Mammary epithelial cell (primary cell): ENCODE measurements around the gene CYB5R2.

ENCODE experiments used
- CTCF ChIP-seq, 2 donors: IDR thresholded peaks in 1 of 2; conservative IDR thresholded peaks in 1 of 2; 2 replicates each; pipeline ENCODE4 v1.5.1; 2011 to 2012; ENCODE audit warnings: inconsistent platforms in 2 of 2, low read length in 2 of 2, mild to moderate bottlenecking in 2 of 2, control low read depth in 1 of 2, low read depth in 1 of 2; ENCODE audit not compliant: insufficient read depth in 1 of 2; ENCODE audit errors: extremely low read depth in 1 of 2
- EZH2 ChIP-seq: IDR thresholded peaks from 2 replicates; pipeline ENCODE4 v1.6.1; 2012; ENCODE audit warnings: low read length, inconsistent platforms, borderline replicate concordance

- TF ChIP-seq EZH2 (no peak), CTCF (conservative IDR thresholded peaks at IDR 0.05 in 1 of 2, IDR thresholded peaks at IDR 0.05 in 1 of 2; ENCODE audit: extremely low read depth in 1 of 2, insufficient read depth in 1 of 2, low read depth in 1 of 2, low read length in 2 of 2) (no peak)
Measured at GRCh38 chr11:7668464-7668863, 4.8 kb downstream of the CYB5R2 start.
